T-helper 2 cell treated with Interferon-gamma antibody and Interleukin-4, amounts not matched to agents 100 ng/mL and 5 ng/mL, for 36 hours (primary cell): ENCODE results near the gene MCF2L. TPM values are rescaled to one million over a fixed set of nuclear protein-coding genes. Genes with fewer than 3 reads are reported as not detected.

Source experiments
- intact Hi-C: fragments of 100-400 bp; cut with micrococcal nuclease; formaldehyde crosslinking; loops from one replicate; pipeline ENCODE4 v1.15.1; 2023
- total RNA-seq: library from RNA; stranded (reverse); gene quantifications from 2 replicates; pipeline ENCODE4 v1.2.3, GENCODE V29; 2022

Gene MCF2L
- total RNA-seq, 1 donor from 2014 or later: 0.14 TPM

- intact Hi-C loops: loop anchor here (1.0 to 5.0 kb wide), 5 partner anchors 87 to 620 kb away; partner anchors contain the start of genes CUL4A and PCID2
Observed at GRCh38 chr13:112942689-112943308, 26.2 kb upstream of the MCF2L start.

GRCh38 chr13:112943309-112944125 lies 25.5 kb upstream of the MCF2L start:
- intact Hi-C loops: loop anchor here (5.0 kb wide), 3 partner anchors 209 to 619 kb away; partner anchors contain the start of genes CUL4A and PCID2

GRCh38 chr13:112947796-112948195 lies 21.2 kb upstream of the MCF2L start:
- intact Hi-C loops: no loop called here

GRCh38 chr13:112951674-112952371 lies 17.2 kb upstream of the MCF2L start:
- intact Hi-C loops: no loop called here

- intact Hi-C loops: no loop called here
Observed at GRCh38 chr13:112952759-112953551, 16.1 kb upstream of the MCF2L start.

GRCh38 chr13:112953591-112954487 lies 15.2 kb upstream of the MCF2L start:
- intact Hi-C loops: no loop called here

- intact Hi-C loops: no loop called here
Observed at GRCh38 chr13:112954488-112955270, 14.3 kb upstream of the MCF2L start.

GRCh38 chr13:112955271-112955937 lies 13.6 kb upstream of the MCF2L start:
- intact Hi-C loops: no loop called here

GRCh38 chr13:112955956-112956355 lies 13.1 kb upstream of the MCF2L start:
- intact Hi-C loops: no loop called here

GRCh38 chr13:112956571-112957294 lies 12.3 kb upstream of the MCF2L start:
- intact Hi-C loops: no loop called here

GRCh38 chr13:112957295-112957677 lies 11.7 kb upstream of the MCF2L start:
- intact Hi-C loops: no loop called here

- intact Hi-C loops: no loop called here
Observed at GRCh38 chr13:112958127-112958989, 10.7 kb upstream of the MCF2L start.

- intact Hi-C loops: no loop called here
Observed at GRCh38 chr13:112959206-112959605, 9.8 kb upstream of the MCF2L start.

- intact Hi-C loops: no loop called here
Observed at GRCh38 chr13:112959701-112960542, 9.1 kb upstream of the MCF2L start.

- intact Hi-C loops: no loop called here
Observed at GRCh38 chr13:112960706-112961105, 8.3 kb upstream of the MCF2L start.
